Tibial nerve (tissue), 3 donors: Measurements from ENCODE around the gene FANCC.

Experiments
- POLR2A ChIP-seq, 2 donors: fragments of 450-650 bp; IDR thresholded peaks; one replicate each; pipeline ENCODE4 v1.6.1; 2017; ENCODE audit warnings: antibody characterized with exemption in 2 of 2, mild to moderate bottlenecking in 2 of 2, moderate library complexity in 2 of 2
- TF ChIP-seq, protein P1 (sequence below), 5 experiments: fragments of 200-600 bp in 3 of 5; fragments of 450-650 bp in 2 of 5; sonication (generic) in 3 of 5; IDR thresholded peaks; one replicate each; pipeline ENCODE4 v1.5.1; 2016 to 2019; ENCODE audit warnings: antibody characterized with exemption in 5 of 5, mild to moderate bottlenecking in 3 of 5, moderate library complexity in 2 of 5

DNA sequence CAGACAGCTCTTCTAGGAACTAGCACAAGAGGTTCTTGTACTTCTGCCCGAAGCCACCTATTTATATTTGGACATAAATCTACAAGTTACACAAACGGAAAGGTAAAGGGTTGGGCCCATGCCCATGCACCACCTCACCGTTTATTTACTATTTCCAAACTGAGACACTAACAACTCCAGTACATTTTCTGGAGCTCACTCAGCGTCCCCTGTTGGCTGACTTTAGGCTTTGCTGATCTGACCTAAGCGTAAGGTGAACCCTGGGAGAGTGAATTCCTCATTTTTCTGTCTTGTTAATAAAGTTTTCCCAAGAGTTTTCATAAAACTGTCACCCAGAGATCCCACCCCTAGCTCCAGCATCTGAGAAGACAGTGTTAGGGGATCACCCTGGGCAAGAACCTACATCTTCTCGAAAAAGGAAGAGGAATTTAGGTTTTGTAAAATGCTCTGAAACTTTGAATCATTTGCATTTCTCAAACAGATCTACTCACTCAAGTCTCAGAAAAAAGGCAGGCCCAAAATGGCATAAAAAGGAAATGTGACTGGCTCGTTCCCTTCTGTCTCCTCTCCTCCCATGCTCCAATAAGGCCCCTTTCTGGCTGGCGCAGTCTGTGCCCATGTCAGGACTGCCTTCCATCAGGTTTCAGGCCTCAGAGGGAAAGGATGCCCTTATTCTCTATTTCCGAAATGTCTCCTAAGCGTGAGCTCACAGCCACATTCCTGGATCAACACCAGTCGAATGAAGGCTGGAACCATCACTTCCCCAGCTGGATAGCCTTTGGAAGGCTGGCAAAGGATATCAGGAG is 201.3 kb downstream of the FANCC start:
- TF ChIP-seq, protein P1, sequence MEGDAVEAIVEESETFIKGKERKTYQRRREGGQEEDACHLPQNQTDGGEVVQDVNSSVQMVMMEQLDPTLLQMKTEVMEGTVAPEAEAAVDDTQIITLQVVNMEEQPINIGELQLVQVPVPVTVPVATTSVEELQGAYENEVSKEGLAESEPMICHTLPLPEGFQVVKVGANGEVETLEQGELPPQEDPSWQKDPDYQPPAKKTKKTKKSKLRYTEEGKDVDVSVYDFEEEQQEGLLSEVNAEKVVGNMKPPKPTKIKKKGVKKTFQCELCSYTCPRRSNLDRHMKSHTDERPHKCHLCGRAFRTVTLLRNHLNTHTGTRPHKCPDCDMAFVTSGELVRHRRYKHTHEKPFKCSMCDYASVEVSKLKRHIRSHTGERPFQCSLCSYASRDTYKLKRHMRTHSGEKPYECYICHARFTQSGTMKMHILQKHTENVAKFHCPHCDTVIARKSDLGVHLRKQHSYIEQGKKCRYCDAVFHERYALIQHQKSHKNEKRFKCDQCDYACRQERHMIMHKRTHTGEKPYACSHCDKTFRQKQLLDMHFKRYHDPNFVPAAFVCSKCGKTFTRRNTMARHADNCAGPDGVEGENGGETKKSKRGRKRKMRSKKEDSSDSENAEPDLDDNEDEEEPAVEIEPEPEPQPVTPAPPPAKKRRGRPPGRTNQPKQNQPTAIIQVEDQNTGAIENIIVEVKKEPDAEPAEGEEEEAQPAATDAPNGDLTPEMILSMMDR (IDR thresholded peaks at IDR 0.05) = peak in 1 of 5 experiments; percentile 12
- TF ChIP-seq POLR2A (IDR thresholded peaks at IDR 0.05) = no peak
